HEK293 (cell line): ENCODE measurements around the gene LRBA.

Experiments used
- BCL11A ChIP-seq: fragments of 450-650 bp; formaldehyde crosslinking; IDR thresholded peaks from 2 replicates; pipeline ENCODE4 v1.5.1; 2016; ENCODE audit warnings: low read depth, missing biosample characterization, missing genetic modification characterization
- CTCF ChIP-seq: fragments of 450-650 bp; formaldehyde crosslinking; IDR thresholded peaks from 2 replicates; pipeline ENCODE4 v1.5.1; 2016; ENCODE audit warnings: missing biosample characterization, missing genetic modification characterization
- GLI4 ChIP-seq: fragments of 450-650 bp; formaldehyde crosslinking; IDR thresholded peaks from 2 replicates; pipeline ENCODE4 v1.5.1; 2016; ENCODE audit warnings: missing biosample characterization, missing genetic modification characterization
- MYNN ChIP-seq: fragments of 450-650 bp; formaldehyde crosslinking; IDR thresholded peaks from 2 replicates; pipeline ENCODE4 v1.5.1; 2016; ENCODE audit warnings: missing biosample characterization, missing genetic modification characterization, borderline replicate concordance
- REST ChIP-seq: fragments of 450-650 bp; formaldehyde crosslinking; IDR thresholded peaks from 2 replicates; pipeline ENCODE4 v1.5.1; 2016; ENCODE audit warnings: missing biosample characterization, missing genetic modification characterization
- SP2 ChIP-seq: fragments of 450-650 bp; formaldehyde crosslinking; IDR thresholded peaks from 2 replicates; pipeline ENCODE4 v1.5.1; 2016; ENCODE audit warnings: missing biosample characterization, missing genetic modification characterization
- TCF7L2 ChIP-seq: IDR thresholded peaks from 2 replicates; pipeline ENCODE4 v1.6.1; 2011; ENCODE audit warnings: low read depth, mild to moderate bottlenecking, inconsistent platforms, low read length, moderate library complexity, borderline replicate concordance
- ZFP41 ChIP-seq: fragments of 450-650 bp; formaldehyde crosslinking; IDR thresholded peaks from 2 replicates; pipeline ENCODE4 v1.5.1; 2016; ENCODE audit warnings: missing biosample characterization, missing genetic modification characterization, borderline replicate concordance
- ZNF704 ChIP-seq: fragments of 450-650 bp; formaldehyde crosslinking; IDR thresholded peaks from 2 replicates; pipeline ENCODE4 v1.5.1; 2016; ENCODE audit warnings: missing biosample characterization, missing genetic modification characterization
- TF ChIP-seq, protein P1 (sequence below): fragments of 450-650 bp; formaldehyde crosslinking; IDR thresholded peaks from 2 replicates; pipeline ENCODE4 v1.5.1; 2016; ENCODE audit warnings: missing biosample characterization, missing genetic modification characterization

GRCh38 chr4:150884625-150885024, 130.5 kb downstream of the LRBA start:
- TF ChIP-seq SP2 (tag by site-specific recombination) (no peak), REST (tag by site-specific recombination) (no peak), MYNN (tag by site-specific recombination) (no peak), ZFP41 (no peak), TCF7L2 (no peak), BCL11A (tag by site-specific recombination) (no peak), GLI4 (tag by site-specific recombination) (no peak), CTCF (no peak), ZNF704 (no peak)
- TF ChIP-seq, protein P1, sequence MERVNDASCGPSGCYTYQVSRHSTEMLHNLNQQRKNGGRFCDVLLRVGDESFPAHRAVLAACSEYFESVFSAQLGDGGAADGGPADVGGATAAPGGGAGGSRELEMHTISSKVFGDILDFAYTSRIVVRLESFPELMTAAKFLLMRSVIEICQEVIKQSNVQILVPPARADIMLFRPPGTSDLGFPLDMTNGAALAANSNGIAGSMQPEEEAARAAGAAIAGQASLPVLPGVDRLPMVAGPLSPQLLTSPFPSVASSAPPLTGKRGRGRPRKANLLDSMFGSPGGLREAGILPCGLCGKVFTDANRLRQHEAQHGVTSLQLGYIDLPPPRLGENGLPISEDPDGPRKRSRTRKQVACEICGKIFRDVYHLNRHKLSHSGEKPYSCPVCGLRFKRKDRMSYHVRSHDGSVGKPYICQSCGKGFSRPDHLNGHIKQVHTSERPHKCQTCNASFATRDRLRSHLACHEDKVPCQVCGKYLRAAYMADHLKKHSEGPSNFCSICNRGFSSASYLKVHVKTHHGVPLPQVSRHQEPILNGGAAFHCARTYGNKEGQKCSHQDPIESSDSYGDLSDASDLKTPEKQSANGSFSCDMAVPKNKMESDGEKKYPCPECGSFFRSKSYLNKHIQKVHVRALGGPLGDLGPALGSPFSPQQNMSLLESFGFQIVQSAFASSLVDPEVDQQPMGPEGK (tag by site-specific recombination): no peak
